ENCODE data around the gene LIPC. TPM values are rescaled to one million over a fixed set of nuclear protein-coding genes. Genes with fewer than 3 reads are reported as not detected.

Gene LIPC
- polyA plus RNA-seq, 1 donor from 2014 or later = 0.95 TPM

DNA sequence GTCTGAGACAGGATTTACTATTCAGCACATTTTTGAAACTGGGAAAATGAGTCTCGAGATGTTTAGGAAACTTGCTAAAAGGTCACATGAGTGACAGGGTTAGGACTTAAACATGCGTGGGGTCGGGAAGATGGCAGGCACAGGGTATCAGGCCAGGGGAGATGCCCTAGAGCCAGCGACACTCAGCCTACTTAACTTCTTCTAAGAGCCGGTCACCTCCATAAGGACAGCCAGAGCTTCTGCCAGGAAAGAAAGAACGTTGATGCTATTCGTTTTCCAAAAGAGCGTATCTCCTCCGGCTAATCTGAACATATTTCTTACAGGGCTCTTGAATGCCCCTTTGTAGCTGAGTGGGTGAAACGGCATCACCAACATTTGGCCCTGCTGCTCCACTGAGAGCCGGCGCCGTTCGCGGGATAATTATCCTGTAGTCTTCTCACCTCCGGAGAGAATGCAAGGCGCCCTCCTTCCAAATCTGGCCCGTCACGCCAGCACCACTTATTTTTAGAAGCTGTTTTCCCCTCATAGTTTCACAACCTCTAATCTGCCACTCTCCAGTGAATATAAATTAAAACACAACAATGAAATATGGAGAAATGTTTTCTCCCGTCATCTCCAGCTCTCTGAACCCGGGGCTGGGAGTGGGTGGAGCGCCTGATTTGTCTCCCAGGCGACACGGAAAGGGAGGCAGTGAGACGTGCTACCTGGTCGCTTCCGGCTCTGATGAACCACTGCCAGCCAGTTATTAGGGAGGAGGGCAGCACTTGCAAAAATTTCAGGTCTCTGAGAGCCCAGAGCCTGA is 58.5 kb downstream of the LIPC start:
- no peaks in the 10 kb centered on the region for H3K4me1 Mint-ChIP-seq
- H3K36me3 Mint-ChIP-seq = no peaks in the 10 kb centered on the region
- H3K9me3 Mint-ChIP-seq = no peaks in the 10 kb centered on the region
- H3K27me3 Mint-ChIP-seq = peaks cover 6% of the 10 kb centered on the region
- H3K4me3 Mint-ChIP-seq = no peak overlapping the region
- no peak overlapping the region for H3K27ac Mint-ChIP-seq

DNA sequence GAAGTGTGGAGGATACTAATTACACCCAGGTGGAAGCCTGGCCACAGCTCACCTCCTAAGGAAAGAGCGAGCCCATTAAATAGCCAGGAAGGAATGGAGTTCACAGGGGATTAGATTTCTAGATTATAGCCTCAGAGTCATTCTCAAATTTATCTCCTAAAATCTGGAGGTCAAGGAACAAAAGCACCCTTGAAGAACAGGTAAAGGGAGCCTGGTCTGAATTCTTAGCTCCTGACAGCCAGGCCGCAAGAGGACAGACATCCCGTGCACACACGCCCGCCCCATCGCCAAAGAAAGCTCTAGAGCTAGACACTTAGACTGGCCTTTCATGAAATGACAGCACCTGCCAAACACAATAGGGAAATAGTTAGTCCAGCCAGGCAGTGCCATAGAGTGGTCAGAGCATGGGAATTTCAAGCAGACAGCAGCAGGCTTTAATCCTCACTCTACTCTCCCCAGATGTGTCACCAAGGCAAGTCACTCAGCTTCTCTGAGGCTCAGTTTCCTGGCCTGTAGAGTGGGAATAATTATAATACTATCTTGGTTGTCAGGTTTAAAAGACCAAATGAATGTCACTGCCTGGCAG is 59.2 kb downstream of the LIPC start:
- Mint-ChIP-seq H3K36me3 (no peaks in the 10 kb centered on the region), H3K4me3 (no peak overlapping the region), H3K4me1 (no peaks in the 10 kb centered on the region), H3K9me3 (no peaks in the 10 kb centered on the region), H3K27ac (no peak overlapping the region), H3K27me3 (peaks cover 2% of the 10 kb centered on the region)

DNA sequence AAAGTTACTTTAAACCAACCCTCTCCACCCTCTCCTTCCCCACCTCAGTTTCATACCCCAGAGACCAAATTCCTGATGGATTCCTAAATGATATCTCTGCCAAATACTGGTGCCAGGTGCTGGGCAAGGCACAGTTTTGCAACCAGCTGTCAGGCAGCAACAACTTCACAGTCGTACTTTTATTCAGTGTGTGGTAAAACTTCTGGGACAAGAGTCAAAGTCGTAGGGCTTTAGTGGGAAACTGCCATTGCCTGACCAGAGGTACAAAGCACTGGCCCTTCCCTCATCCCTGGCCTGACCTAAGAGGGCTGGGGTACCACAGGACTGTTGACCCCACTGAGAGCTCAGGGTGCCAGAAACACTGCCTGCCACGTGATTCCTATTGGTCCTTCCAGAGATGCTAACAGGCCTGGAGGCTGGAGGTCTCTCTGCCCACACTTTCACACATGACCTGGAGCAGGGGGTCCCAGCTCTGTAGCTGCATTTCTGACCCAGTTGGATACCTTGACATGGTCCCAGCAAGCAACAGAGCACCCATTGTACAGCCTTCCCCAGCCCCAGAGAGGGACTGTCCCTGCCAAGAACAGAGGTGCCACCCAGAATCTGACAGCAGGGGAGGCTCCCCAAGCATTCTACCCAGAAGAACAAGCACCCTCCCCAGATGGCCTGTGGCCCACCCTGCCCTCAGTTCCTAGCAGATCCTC is 59.9 kb downstream of the LIPC start:
- H3K36me3 Mint-ChIP-seq = no peaks in the 10 kb centered on the region
- H3K27ac Mint-ChIP-seq = no peak overlapping the region
- H3K4me3 Mint-ChIP-seq = no peak overlapping the region
- peaks cover 2% of the 10 kb centered on the region for H3K27me3 Mint-ChIP-seq
- H3K4me1 Mint-ChIP-seq = no peaks in the 10 kb centered on the region
- no peaks in the 10 kb centered on the region for H3K9me3 Mint-ChIP-seq

DNA sequence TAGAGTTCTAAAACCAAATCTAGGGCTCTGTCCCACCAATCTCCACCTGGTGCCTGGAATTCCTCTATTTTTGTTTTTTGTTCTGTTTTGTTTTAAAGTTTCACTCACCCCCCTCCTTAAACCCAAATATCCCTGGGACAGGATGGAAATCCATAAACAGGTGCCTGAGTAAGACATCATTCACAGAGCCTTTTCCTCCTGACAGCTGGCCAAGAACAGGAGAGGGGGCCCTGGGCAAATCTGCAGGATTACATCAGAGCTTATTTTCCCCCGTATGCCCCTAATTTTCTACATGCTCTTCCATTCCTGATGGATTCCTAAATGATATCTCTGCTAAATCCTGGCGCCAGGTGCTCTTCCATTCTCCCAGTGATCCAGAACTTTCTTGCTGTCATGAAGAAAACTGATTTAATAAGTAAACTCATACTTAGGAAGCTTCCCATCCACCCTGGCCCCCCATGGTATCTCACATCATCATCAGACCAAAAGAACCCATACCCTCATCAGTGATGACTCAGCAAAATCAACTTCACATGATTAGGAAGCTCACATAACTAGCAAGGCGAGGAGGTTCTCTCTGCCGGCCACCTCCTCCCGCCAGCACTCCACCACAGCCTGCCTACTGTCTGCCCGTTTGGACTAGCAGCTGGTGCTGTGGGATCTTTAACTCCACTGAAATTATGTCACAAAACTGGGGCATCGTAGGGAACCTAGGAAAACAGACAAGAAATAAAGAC is 61.0 kb downstream of the LIPC start:
- Mint-ChIP-seq H3K36me3 (no peaks in the 10 kb centered on the region), H3K9me3 (no peaks in the 10 kb centered on the region), H3K4me1 (no peaks in the 10 kb centered on the region), H3K27me3 (no peaks in the 10 kb centered on the region), H3K4me3 (no peak overlapping the region), H3K27ac (no peak overlapping the region)

DNA sequence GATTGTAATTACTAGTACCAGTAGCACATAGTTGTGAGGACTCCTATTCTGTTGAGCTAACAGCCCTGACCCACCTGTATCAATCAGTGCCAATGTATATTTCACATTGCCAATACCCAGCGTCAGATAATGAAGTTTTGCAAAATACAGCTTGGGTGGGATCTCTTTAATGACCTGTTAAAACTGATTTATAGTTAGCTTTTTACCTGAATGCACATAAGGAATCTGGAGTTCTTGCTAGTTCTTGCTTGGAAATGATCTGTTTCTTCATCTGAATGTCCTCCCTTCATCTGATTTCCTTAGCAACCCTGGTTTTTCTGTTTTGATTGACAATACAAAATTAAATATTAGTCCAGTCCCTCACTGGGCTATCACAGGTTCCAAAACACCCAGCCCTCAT is 62.8 kb downstream of the LIPC start:
- Mint-ChIP-seq H3K4me3 (no peak overlapping the region), H3K27ac (no peak overlapping the region), H3K36me3 (no peaks in the 10 kb centered on the region), H3K4me1 (no peaks in the 10 kb centered on the region), H3K27me3 (peaks cover 3% of the 10 kb centered on the region), H3K9me3 (no peaks in the 10 kb centered on the region)

DNA sequence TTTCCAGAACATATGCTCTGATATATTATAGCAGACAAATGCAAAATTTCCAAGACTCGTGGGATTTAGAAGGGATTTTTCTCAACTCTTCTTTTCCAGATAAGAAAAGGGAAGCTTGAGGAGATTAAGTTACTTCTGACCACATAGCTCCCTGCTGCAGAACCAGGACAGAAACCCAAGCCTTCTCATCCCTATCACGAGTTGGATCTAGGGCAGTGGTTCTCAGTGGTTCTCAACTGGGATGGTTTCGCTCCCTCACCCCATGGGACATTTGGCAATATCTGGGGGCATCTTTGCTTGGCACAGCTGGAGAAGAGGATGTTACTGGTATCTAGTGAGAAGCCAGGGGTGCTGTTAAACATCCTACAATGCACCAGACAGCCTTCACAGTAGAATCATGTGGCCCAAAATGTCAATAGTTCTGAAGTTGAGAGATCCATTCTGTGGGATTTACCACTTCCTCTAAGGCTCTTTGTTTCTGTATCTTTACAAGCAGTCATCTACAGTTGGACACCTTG is 64.2 kb downstream of the LIPC start:
- H3K36me3 Mint-ChIP-seq = no peaks in the 10 kb centered on the region
- no peaks in the 10 kb centered on the region for H3K9me3 Mint-ChIP-seq
- no peaks in the 10 kb centered on the region for H3K4me1 Mint-ChIP-seq
- H3K4me3 Mint-ChIP-seq = no peak overlapping the region
- H3K27ac Mint-ChIP-seq = no peak overlapping the region
- H3K27me3 Mint-ChIP-seq = peaks cover 6% of the 10 kb centered on the region

DNA sequence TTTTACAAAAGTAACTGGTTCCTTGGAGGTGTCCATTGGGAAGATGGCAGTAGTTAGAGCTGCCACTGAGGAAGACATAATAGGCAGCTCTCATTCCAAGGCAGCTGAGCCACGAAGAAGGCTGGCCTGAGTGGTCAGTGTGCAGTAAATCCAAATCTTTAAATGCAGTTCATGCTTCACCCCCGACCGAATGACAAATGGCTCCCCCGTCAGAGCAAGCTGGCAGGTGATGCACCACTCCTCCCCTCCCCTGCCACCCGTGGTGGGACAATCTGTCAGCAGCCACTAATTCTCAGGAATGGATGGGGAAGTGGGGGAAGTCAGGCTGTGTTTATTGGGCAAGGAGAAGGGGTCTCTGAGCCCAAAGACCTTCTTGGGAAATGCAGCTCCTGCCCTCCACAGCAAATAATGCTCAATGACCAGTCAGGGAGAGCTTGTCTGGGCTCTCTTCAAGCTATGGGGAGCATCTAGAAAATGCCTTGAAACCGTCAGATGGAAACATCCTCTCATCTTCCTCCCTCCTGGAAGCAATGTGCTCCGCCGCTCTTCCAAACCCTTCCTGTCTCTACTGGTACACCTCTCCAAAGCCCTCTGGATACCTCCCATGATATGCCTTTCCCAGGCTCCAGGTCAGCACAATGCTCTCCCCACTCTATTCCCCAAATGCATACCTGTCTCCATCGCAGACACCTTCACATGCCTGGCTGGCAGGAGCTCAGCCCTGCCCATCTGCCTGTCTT is 65.4 kb downstream of the LIPC start:
- peaks cover 8% of the 10 kb centered on the region for H3K27me3 Mint-ChIP-seq
- no peak overlapping the region for H3K4me3 Mint-ChIP-seq
- H3K9me3 Mint-ChIP-seq = no peaks in the 10 kb centered on the region
- no peaks in the 10 kb centered on the region for H3K36me3 Mint-ChIP-seq
- H3K27ac Mint-ChIP-seq = no peak overlapping the region
- no peaks in the 10 kb centered on the region for H3K4me1 Mint-ChIP-seq

DNA sequence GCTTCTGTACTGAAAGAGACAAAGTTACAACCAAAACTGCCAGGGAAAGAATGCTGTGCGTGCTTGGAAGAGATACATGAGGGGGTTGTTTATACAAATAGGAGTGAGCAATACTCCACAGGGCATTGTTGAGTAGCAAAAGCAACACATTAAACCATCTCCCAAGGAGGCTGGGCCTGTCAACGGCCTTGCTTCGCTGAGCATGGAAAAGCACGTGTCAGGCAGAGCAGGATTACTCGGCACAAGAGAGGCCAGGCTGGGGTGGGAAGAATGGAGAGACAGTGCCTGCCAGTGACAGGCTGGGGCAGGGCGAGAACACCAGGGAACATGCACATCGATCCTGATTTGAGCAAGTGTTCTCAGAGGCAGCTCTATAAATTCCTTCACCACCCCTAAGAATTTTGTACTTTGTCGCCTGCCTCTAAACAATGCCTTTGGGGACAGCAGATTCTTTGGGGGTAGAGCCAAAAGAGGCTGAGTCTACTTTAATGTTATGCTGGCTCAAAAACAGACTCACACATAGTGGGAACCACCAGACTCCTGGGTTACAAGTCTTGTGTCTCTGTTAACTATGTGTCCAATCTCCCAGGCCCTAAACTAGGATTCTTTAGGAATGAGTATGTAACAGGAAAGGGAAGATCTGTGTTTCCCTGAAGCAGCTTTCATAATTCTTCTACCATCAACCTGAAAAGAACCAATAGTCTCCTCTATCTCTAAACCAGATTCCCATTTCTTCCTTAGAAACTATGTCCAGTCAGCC is 67.2 kb downstream of the LIPC start:
- H3K9me3 Mint-ChIP-seq = no peaks in the 10 kb centered on the region
- no peaks in the 10 kb centered on the region for H3K36me3 Mint-ChIP-seq
- no peak overlapping the region for H3K4me3 Mint-ChIP-seq
- no peaks in the 10 kb centered on the region for H3K4me1 Mint-ChIP-seq
- H3K27ac Mint-ChIP-seq = no peak overlapping the region
- peaks cover 10% of the 10 kb centered on the region for H3K27me3 Mint-ChIP-seq

DNA sequence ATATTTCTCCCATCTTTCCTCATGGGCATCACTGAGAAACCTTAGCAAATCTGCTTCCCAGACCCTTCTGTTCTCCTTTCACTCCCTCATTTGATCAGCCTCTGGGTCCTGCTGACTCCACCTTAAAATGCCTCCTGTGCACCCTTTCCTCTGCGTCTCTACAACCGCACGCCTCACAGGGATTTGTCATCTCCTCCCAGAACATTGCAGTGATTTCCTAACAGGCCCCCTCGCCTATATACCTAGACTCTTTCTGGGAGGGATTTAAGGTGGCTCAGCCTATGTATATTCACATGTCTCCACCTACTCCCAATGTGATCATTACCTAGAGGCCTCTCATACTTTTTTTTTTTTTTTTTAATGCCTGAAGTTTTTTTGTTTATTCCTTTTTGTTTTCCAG is 69.2 kb downstream of the LIPC start:
- no peaks in the 10 kb centered on the region for H3K9me3 Mint-ChIP-seq
- peaks cover 0 to under 1% (median 0%) of the 10 kb centered on the region in 3 donors for H3K4me1 Mint-ChIP-seq
- H3K36me3 Mint-ChIP-seq = no peaks in the 10 kb centered on the region
- H3K27ac Mint-ChIP-seq = no peak overlapping the region
- peaks cover 10% of the 10 kb centered on the region for H3K27me3 Mint-ChIP-seq
- H3K4me3 Mint-ChIP-seq = no peak overlapping the region

DNA sequence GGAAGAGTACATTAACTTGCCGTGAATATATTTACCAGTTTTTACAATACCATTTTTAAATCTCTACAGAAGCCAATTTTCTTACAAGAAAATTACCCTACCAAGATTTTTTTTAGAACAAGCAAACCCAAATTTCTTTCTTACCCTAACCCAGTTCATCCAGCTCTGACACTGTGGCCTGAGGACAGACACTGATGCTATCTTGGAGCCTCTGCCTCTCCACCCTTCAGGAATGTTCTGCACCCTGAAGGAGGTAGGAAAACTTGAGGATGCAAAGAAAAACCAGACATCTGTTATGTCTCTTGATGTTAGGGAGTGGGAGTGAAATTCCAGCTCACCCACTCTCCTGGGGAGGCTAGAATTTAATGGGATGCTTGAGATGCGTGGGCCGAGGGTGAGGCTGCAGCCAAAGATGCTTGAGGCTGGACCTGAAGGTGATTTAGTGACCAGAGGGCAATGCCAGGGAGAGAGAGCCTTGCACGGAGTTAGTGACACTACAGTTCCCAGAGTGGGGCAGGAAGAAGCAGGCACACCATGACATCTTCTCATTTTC is 69.9 kb downstream of the LIPC start:
- Mint-ChIP-seq H3K4me3 (no peak overlapping the region), H3K4me1 (peaks cover 0 to 2% (median 0%) of the 10 kb centered on the region in 3 donors), H3K36me3 (no peaks in the 10 kb centered on the region), H3K9me3 (no peaks in the 10 kb centered on the region), H3K27ac (no peak overlapping the region), H3K27me3 (peaks cover 16% of the 10 kb centered on the region)

DNA sequence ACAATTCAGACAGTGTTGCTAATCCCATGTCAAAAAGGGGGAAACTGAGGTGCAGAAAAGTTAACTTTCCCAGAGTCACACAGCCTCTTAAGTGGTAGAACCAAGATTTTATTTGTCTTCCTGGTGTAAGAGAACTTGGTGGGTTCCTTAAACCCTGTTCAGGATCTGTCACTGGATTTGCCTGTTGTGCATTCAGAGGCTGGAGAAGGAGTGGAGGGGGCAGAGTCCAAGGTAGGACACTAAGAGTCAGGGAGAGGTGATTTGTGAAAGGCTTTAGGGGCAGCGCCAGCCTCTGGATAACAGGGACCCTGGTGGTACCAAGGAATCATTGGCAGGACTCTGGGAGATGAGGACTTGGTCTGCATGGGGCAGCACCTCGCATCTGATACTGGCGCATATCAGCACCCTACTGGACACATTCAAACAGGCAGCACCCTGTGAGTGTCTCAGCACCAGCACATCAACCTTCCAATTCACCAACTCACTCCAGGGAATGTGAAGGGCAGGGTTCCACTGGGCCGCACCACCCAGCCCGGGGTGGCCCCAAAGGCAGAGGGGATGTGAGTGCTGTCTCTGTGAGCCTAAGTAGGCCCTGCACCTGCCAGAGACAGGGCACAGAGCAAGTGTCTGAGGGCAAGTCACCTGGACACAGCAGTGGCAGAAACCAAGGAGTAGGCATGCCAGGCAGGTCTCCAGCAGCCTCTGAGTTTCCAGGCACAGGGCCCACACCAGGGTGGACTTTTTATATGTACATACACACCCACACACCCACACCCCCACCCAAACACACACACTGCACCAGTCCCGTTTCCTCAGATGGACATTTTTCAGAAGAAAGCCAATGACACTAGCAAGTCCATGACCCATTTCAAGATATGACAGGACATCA is 71.6 kb downstream of the LIPC start:
- Mint-ChIP-seq H3K4me3 (no peak overlapping the region), H3K27ac (no peak overlapping the region), H3K4me1 (peaks cover 0 to 2% (median 0%) of the 10 kb centered on the region in 3 donors), H3K9me3 (no peaks in the 10 kb centered on the region), H3K27me3 (peaks cover 26% of the 10 kb centered on the region), H3K36me3 (no peaks in the 10 kb centered on the region)

DNA sequence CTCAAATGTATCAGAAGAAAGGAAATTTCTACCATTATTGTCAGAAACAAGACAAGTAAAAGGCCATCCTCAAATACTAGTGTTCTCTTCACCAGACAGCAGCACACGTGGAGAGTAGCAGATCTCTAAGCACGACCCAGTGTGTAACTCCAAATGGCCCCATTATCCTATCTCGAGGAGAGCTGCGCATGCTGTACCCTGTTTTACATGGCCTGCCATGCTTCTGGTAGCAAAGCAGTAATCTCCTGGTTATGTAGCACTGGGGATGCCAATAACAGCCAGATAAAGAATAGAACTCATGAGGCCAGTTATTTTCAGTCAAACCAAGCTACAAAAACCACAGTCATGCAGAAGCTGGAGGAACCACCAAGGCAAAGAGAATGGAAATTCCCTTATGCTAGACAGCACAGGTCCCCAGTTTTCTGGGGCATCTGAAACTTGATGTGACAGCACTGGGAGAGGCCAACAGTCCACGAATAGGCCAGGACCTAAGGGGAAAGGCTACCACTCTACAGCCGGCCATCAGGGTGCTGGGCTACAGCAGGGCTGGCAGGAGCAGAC is 73.0 kb downstream of the LIPC start:
- Mint-ChIP-seq H3K27me3 (peaks cover 22% of the 10 kb centered on the region), H3K27ac (peak overlapping the region in 1 of 3 donors; percentile 79), H3K36me3 (no peaks in the 10 kb centered on the region), H3K4me1 (peaks cover 0 to 2% (median 0%) of the 10 kb centered on the region in 3 donors), H3K9me3 (no peaks in the 10 kb centered on the region), H3K4me3 (no peak overlapping the region)

DNA sequence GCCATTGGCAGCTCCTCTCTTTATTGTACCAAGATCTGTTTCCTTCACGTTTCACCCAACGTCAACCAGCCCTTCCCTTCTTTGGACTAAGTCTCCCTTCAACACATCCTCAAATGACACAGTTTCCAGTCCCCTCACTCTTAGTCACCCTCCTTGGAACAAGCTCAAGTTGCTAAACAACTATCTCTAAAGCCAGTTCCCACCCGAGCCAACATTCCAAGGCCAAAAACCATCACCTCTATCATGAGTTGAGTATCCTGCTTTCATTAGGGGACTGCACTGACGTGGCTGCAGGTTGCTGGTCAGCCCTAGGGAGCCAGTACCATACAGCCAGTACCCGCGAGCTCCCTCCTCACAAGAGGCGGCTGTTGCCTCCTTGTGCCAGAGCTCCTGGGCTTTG is 73.8 kb downstream of the LIPC start:
- no peak overlapping the region for H3K4me3 Mint-ChIP-seq
- H3K27me3 Mint-ChIP-seq = peaks cover 21% of the 10 kb centered on the region
- no peaks in the 10 kb centered on the region for H3K36me3 Mint-ChIP-seq
- no peak overlapping the region for H3K27ac Mint-ChIP-seq
- H3K9me3 Mint-ChIP-seq = no peaks in the 10 kb centered on the region
- peaks cover 0 to 2% (median 0%) of the 10 kb centered on the region in 3 donors for H3K4me1 Mint-ChIP-seq
